Stimulated activated CD4-positive, alpha-beta T cell treated with anti-CD3 and anti-CD28 coated beads, Interleukin-1b, Interleukin-23, amount 100 ng/mL, for 1 hour (primary cell): ENCODE data around the gene GAS2.

Experiments
- DNase-seq, 2 donors: peaks; one replicate each; pipeline ENCODE4 v3.0.0-alpha.2; 2020; ENCODE audit warnings: low read depth in 2 of 2

GAS2 gene

DNA sequence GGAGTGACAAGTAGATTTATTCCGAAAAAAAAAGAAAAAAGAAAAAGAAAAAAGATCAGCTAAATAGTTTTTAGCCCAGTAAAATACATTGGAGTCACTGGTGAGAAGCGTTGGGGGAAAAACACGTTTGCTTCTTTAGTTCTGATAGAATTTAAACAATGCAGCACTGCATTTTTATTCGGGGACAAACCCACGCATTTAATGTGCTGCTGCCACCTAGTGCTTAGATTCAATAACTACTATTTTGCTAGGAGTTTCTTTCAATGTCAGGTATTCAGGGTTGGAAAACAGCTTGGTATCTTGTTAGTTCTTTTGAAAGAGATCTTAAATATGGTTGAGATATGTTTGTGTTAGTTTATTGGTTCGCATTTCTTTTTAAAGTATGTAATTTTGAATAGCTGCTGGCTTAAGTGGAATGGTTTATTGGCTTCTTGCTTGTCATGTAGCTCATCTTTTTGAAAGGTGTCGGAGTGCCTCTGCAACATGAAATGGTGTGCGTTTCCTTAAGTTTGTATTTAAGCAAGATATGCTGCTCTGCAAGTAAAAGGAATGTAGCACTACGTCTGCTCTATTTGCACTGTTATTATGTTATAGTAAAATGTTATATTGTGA lies 121.2 kb downstream of the GAS2 start:
- DNase-seq = no peak

DNA sequence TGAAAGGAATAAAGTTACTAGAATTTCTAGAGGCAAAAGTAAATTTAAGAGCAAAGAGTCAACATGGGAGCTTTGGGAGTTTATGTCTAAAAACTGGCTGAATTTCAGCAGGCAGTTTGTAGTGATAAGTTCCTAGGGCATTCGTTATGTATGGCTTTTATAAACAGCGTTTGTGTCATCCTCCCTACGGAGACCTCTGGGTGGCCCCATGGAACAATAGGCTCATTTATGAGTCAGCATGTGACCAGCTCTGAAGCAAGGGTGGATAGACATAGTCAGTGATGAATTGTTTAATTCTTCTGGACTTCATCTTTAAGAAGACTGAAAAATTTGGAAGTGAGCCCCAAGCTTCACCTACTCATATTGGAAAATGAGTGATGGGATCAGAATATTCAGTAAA lies 126.1 kb downstream of the GAS2 start:
- no peak for DNase-seq

DNA sequence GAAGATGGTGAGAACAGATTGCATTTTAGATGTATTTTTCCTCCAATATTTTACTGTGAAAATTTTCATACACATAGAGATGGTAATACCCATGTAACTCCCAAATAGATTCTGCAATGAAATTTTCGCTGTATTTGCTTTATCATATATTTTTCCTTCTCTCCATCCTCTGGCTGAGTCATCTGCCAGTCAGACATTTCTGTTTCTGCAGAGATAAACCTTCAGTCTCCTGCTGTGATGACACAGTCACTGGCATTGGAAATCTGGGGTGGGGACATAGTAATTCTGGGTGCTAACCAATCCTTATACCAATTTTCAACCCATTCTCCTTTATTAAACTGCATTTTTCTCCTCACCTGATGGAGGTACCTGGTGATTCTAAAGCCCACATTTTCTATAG lies 129.5 kb downstream of the GAS2 start:
- no peak for DNase-seq

DNA sequence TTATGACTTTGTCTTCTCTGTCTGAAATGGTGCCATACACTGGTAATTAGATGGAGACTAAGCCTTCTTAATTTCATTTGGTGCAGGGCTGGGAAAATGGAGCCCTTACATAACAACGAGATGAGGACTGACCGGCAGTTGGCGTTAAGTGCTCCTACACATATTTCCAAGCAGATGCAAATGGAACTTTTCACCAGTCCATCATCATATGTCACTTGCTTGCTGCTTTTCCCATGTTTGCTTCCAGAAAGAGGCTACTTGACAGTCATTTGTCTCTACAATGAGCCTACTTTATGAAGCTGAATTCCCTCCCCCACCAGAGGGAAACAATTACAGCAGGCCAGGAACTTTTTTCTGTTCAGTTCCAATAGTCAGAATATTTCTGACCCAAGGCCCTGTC lies 130.6 kb downstream of the GAS2 start:
- DNase-seq = no peak

DNA sequence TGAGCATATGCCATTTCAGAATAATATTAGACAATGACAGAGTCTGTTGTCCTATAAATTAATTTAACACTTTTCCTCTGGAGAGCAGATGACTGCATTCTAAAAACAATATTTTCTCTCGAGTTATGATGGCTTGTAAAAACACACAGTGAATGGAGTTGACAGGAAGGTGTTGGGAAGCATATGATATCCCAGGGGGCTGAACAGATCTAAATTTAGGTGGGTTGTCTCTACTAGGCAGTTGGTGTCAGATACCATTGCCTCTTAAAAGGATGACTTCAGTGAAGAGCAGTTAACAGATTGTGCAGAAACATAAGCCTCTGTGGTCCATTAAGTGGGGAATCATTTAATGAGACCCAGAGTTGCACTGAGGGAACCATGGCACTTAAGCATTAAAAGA lies 132.5 kb downstream of the GAS2 start:
- no peak for DNase-seq

DNA sequence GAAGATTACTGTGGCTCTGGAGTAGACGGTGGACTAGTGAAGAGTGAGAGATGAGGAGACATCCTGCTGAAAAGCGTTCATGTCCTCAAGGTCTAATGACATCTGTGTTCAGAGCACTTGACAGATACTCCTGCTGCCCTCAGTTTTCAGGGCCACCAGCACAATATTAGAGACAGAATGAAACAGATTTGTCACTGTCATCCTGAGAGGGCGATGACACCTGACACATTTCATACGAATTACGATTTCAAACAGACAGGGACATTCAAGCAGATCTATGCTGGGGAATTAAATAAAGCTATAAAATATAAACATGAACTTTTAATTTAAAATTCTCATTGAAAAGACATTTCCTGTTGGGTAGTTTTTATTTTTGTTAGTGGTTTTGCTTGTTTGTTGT lies 134.1 kb downstream of the GAS2 start:
- no peak for DNase-seq

DNA sequence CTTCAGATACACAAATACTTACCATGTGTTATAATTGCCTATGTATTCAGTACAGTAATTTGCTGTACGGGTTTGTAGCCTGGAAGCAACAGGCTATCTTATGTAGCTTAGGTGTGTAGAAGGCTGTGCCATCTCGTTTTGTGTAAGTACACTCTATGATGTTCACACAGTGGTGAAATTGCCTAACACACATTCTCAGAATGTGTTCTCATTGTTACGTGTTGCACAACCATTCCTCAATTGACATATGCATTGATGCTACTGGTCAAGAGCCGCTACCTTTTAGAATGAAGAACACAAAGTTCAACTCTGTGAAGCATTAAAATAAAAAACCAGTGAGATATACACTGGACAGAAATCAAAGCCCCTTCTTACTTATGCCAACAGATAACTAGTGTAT lies 136.4 kb downstream of the GAS2 start:
- no peak for DNase-seq

DNA sequence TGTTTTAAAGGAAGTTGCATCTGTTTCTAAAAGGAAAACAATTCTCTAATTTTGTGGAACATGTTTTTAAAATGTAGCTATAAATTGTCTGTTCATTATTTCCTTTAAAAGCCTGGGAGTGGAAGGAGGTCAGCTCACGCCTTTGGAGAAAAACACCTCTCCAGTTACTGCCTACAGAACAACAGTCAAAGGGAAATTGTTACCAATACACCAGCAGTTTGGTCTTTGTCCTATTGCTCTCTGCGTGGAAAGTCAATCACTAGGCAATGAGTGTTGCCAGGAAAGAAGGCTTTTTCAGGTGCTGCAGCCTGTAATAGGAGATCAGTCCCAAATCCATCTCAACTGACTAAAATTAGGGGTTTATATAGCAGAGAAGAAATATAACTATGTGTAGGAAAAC lies 141.0 kb downstream of the GAS2 start:
- DNase-seq = no peak

DNA sequence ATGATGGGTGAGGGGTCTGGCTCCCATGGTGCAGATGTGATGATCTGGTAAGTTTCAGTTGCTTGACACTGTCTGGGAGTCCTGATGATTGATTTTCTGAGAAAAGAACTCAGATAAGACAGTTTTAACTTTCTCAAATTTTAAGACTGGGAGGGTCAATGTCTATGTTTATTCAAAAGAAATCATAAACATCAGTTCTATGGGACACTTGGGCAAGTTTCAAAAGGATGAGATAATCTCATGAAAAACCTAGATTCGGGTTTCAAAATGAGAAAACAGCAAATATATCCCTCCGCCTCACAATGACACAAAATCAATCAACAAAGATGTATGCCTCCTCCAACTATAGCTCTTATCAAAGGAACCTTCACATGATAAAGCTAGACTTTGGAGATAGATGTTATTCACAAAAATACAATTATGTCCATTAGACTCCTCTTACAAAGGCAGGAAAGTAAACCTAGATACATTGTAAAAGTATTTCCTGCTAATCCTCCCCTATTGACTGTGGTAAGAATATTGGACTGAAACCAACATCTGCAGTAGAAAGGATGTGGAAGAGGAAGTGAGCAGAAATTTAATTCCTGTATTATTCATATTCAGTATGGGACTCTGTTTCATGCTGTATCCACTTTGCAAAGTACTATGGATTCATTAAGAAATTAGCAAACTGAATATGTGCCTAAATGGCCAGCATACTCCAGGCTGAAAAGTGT lies 141.6 kb downstream of the GAS2 start:
- DNase-seq = no peak

DNA sequence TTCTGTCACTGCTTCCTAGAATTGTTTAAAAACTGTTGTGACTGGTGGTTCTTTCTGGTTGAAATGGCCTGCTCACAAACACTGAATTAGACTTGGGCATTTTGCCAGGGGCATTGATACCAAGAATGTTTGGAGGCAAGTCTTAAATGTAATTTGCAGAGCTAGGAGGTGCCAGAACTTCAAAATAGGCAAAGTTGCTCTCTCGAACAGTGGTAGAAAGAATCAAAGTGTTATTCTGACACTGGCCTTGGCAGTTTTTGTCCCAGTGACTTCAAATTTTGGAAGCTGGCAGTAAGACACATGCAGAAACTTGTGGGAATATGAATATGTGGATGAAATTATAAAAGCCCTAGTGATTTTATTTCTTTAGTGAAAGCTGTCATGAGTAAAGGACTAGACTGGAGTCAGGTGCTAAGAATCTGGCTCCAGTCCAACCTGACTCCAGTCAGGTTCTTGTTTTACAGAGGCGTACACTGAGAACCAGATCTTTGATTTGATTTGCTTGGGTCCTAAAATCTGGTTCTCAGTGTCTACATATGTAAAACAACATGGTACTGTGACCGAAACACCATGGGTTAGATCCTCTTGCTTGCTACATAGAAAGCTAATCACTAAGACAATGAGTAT lies 142.3 kb downstream of the GAS2 start:
- no peak for DNase-seq

DNA sequence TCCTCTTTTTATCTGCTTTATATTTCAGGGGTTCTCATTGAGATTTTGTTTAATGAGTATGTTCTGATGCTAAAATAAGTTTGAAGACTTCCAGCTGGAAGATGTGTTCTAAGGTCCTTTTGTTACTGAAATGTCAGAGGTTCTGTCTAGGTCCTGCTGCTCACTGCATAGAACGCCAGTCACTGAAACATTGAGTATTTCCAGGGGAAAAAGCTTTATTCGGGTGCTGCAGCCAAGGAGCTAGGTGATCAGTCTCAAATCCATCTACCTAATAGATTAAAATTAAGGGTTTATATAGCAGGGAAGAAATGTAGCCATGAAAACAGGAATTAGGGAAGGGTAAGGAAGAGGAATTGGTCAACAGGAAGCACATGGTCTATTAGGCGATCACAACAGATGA lies 143.5 kb downstream of the GAS2 start:
- DNase-seq = no peak

DNA sequence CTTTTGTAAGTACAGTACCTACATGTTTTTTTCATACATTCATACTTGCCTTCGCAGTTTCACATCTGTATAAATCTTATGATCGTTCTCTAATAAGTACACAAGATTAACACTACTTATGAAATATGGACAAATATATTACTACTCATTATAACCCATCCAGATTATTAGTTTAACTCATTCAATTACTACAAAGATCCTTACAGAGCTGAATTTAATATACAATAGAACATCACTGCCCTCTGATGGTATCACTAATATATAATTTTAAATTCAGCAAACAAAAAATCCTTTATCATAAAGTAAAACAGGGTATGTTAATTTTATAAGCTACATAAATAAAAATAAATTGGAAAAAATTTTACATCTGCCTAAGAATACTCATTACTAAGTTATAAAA lies 155.8 kb downstream of the GAS2 start:
- DNase-seq = no peak

DNA sequence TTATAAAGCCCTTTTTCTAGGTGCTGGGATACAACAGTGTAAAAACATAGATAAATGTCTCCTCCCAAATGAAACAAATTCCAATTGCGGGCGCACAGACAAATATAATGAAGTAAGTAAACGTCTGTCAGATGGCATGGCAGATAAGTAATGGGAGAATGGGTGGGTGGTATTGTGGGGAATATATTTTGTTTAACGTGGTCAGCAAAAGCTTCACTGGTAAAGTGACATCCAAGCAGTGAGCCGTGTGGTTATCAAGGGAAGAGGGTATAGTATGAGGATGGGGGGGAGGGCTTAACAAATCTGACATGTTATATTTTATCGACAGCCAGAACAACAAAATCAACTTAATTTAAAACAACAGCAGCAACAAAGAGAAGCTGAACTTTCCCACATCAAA lies 162.0 kb downstream of the GAS2 start:
- DNase-seq = no peak

DNA sequence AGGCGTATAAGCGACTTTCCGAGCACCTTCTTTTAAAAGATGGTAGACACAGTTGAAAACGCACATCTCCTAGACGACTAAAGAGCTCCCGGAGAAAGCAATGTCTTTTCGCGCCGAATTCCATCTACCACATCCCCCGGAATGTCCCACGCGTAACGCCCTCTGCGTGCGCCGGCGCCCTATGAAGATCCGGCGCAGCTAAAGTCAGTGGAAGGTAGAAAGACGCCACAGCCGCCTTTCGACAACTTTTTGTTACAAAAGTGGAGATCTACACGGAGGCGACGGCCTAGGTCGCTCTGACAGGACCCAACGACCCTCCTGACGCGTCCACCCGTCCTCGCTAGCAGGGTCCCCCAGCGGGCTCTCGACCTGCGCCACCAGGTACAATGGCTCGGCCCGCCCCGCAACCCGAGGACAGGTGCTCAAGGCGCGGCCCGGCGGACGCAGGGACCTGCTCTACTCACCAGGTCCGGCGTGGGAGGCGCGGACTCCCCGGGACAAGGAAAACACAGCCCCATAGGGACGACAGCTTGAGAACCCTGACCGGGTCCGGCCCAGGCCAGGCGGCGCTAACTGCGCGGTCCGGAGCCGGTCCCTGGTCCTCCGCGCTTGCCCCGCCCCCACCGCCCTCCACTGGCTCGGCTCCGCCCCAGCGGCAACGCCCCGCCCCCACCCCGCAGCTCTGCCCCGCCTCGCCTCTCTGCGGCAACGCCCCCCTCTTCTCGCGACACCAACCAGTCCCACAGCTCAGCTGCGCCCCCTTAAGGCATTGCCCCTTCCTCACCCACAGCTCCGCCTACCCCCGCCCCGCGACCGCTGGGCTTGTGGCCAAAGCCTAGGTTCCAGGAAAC lies 163.0 kb downstream of the GAS2 start, which contains the start of gene SVIP:
SVIP (minus strand) TSS at position 571 of the 851 bp plus-strand sequence; CDS start at position 518, 53 bp downstream.
- peak; percentile 89 to 93 for DNase-seq

DNA sequence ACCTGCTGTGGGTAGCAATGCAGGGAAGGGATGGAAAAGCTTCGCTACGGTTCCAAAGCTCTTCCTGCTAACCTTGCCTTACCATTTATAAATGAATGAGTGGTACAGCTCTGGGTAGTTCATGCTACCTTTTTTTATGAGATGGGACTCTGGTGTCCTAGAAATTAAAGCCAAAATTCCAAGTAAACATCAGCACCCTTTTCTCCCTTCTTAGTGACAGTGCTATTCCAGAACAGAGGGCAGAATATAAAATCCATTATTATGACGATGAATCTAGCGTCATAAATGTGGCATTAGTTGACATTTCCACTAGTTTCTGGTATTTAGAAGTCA lies 163.6 kb downstream of the GAS2 start:
- no peak for DNase-seq

DNA sequence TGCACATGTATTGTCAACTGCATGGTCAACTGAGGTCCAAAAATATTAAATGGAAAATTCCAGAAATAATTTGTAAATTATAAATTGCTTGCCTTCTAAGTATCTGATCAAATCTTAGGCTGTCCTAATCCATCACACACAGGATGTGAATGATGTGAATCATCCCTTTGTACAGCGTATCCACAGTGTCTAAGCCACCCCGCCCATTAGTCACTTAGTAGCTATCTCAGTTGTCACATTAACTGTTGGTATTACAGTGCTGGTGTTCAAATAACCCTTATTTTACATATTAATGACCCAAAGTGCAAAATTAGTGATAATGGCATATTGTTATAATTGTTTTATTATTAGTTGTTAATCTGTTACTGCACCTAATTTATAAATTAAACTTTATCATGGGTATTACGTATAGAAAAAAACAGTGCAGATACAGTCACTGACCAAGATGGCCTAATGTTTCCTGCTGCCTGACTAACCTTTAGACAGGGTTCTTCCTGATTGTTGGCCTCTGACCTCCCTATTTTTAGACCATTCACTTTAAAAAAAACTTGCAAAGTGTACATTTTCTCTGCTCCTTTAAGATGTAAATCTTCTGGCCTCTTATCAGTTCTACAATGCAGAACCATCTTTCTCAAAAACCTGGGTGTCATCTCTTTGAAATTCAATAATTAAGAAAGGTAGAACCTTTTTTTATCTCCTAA lies 166.1 kb downstream of the GAS2 start:
- DNase-seq = no peak

DNA sequence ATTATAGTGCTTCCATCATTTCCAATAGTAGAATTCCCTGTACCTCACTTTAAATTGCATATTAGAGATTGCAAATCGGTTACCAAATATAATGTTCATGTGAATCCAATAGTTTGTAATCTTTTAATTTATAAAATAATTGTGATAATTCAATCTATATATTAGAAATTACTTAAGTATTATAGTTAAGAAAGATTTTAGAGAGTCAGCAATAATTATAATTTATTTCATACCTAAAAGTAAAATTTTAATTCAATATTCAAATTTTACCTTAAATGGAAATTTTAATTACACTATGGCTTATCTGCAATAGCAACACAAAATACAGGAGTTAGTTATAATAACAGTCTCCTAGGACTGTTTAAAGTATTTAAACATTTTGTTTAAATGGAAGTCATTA lies 180.3 kb downstream of the GAS2 start:
- no peak for DNase-seq

DNA sequence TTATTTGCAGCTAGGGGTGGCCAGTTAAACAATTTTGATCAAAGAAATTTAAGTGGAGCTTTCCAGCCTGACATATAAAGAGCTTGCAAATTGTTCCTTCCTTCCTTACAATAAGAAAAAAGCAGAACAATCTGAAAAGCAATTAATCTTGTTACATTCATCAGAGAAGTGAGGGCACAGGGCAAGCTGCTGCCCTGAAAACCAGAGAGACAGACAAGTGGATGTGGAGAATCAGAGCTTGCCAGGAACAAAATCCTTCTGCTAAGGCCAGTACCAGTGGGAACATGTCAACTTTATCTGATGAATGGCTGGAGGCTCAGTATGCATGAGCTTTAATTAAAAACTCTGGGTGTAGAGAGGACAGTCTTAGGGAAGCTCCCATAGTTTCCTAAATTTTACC lies 185.1 kb downstream of the GAS2 start:
- no peak for DNase-seq

DNA sequence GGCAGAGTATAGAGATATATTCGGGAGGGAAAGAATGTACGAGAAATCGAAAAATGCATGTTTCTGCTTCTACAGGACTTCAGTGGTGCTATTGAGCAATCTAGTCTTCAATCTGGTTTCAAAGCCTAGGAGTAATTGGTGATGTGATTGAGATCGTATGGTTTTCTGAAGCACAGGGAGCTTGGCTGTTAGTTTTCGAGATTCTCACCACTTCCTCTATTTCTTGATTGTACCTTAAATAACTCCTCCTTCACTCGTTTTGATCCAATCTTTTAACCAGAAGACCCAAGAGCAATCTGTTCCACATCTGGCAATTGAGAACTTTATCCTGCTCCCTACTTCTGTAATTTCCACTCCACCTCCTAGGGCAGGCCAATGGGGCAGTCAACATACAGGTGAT lies 193.3 kb downstream of the GAS2 start:
- no peak for DNase-seq

DNA sequence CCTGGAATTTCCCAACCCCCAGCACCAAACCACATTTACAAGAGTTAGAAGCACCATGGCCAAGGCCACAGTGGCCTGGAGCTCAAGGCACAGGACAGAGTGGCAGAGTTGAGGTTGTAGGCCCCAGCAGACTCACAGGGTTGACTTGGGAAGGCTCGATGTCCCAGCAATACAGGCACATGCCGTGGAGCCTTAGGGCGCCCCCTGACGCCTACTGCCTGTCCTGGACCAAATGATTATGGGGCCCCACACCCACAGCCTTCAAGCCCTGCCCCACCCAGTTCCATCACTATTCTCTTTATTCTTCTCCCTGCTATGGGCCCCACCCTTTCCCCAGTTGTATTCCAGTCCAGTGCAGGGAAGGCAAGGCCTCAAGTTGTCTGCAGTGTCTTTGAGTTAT lies 193.8 kb downstream of the GAS2 start, which contains the start of gene CCDC179:
CCDC179 (minus strand) TSS at position 234 of the 400 bp plus-strand sequence; CDS start at position 181, 53 bp downstream.
- DNase-seq = no peak
